ENCODE results near the gene SARDH. TPM values are rescaled to one million over a fixed set of nuclear protein-coding genes. Genes with fewer than 3 reads are reported as not detected.

The SARDH gene
- total and polyA plus RNA-seq, 2 donors (not counting 3 experiments of a cell fraction or from before 2014, with no cell fraction given) = 0.19 to 0.44 TPM

- BruUV-seq (replicated peaks) = no TSS peak
- intact Hi-C loops (cut with micrococcal nuclease) = no loop called here
- H3K79me2 ChIP-seq (ENCODE audit: control insufficient read depth, insufficient read depth, low read length) = no peaks in the 10 kb centered on the region
- no peak for TF ChIP-seq FOS (IDR thresholded peaks at IDR 0.05; ENCODE audit: borderline replicate concordance, insufficient read depth, low read length)
- no peak for TF ChIP-seq JUN (IDR thresholded peaks at IDR 0.05; ENCODE audit: borderline replicate concordance, insufficient read depth, insufficient read length, low read depth)
- no peak for TF ChIP-seq GATA2 (IDR thresholded peaks at IDR 0.05; ENCODE audit: insufficient read depth, insufficient read length, low read depth, low read length)
- no peak for TF ChIP-seq MAX (IDR thresholded peaks at IDR 0.05; ENCODE audit: insufficient read depth, insufficient read length)
- TF ChIP-seq POLR2AphosphoS5 (IDR thresholded peaks at IDR 0.05; ENCODE audit: insufficient read depth, low read depth, low read length) = no peak
- TF ChIP-seq MYC (IDR thresholded peaks at IDR 0.05; ENCODE audit: low read depth, low read length) = no peak
- TF ChIP-seq POLR2A (IDR thresholded peaks at IDR 0.05; ENCODE audit: low read depth, low read length) = no peak
- no peak for TF ChIP-seq CTCF (IDR thresholded peaks at IDR 0.05; ENCODE audit: extremely low read depth in 1 of 2, insufficient read depth in 1 of 2, low read depth in 1 of 2, low read length in 2 of 2)
- no peak for TF ChIP-seq EZH2 (IDR thresholded peaks at IDR 0.05; ENCODE audit: borderline replicate concordance, low read depth, low read length, severe bottlenecking)
- no peak overlapping the region for H3K4me3 ChIP-seq (replicated peaks in 1 of 3; ENCODE audit: insufficient read depth in 1 of 3, low read depth in 1 of 3, low read length in 3 of 3)
- ChIA-PET POLR2A (no interaction called here), CTCF (interaction anchor here (1.1 kb wide), 1 partner anchor 25 kb away, joined by 3 read pairs; no protein-coding TSS in a partner anchor)
- no peak overlapping the region for H3K27ac ChIP-seq (ENCODE audit: insufficient read depth, low read depth, low read length)
- H3K9me1 ChIP-seq (replicated peaks; ENCODE audit: control insufficient read depth, extremely low read depth, insufficient read depth, low read length) = no peaks in the 10 kb centered on the region
- H3K4me1 ChIP-seq (ENCODE audit: control insufficient read depth, extremely low read depth, insufficient read depth, low read length) = no peaks in the 10 kb centered on the region
- no peaks in the 10 kb centered on the region for H4K20me1 ChIP-seq (replicated peaks; ENCODE audit: control insufficient read depth, extremely low read depth, insufficient read depth, low read length)
- no peak overlapping the region for H2AFZ ChIP-seq (ENCODE audit: low read depth, low read length)
- no peak for DNase-seq (ENCODE audit: low read depth, low spot score)
- H3K36me3 ChIP-seq (ENCODE audit: control insufficient read depth in 2 of 2, extremely low read depth in 1 of 2, insufficient read depth in 2 of 2, low read length in 2 of 2) = no peaks in the 10 kb centered on the region
- H3K9ac ChIP-seq (replicated peaks; ENCODE audit: extremely low read depth, insufficient read depth, low read length) = no peak overlapping the region
- no peak for FAIRE-seq
- dilution Hi-C loops (cut with MboI; ENCODE audit: extremely low pct_ligation_motif_present, low sequenced_read_pairs) = no loop called here
- no peak overlapping the region for H3K4me2 ChIP-seq (ENCODE audit: insufficient read depth, low read length)
- no peaks in the 10 kb centered on the region for H3K27me3 ChIP-seq (ENCODE audit: control insufficient read depth in 2 of 2, insufficient read depth in 2 of 2, low read length in 2 of 2)
- no peaks in the 10 kb centered on the region for H3K9me3 ChIP-seq (replicated peaks; ENCODE audit: control insufficient read depth, insufficient read depth, low read length)
Observed at GRCh38 chr9:133717113-133718031, 20.8 kb downstream of the SARDH start.
